ENCODE results near the gene SLC29A3. TPM values are rescaled to one million over a fixed set of nuclear protein-coding genes. Genes with fewer than 3 reads are reported as not detected.

Gene SLC29A3
- total RNA-seq, 2 experiments from 2014 or later = 3.4 to 5.1 TPM

DNA sequence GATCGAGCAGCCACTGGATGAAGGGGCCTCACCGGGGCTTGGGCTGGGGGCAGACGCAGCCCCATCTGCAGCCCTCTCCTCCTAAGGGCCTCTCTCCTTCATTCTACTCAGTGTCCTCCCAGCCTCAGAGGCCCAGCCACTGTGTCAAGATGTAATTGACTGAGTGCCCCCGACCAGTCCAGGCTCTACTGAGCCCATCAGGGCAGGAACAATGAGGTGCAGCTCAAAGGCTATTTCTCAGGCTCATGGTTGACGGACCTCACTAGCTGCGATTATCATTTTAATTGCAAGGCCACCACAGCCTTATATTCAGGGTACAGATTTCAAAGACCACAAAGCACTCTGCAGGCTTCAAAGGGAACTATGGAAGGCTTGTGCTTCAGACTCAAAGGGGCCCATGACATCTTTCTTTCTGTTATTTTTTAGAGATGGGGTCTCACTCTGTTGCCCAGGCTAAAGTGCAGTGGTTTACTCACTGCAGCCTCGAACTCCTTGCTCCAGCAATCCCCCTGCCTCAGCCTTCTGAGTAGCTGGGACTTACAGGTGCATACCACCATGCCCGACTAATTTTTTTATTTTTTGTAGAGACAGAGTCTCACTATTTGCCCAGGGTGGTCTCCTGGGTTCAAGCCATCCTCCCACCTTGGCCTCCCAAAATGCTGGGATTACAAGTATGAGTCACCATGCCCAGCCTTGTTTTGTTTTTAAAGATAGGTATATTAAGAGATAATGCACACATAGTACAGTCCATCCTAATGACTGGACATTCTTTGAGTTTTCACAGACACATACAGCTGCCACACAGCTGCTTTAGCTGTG, 23.7 kb downstream of the SLC29A3 start:
- Mint-ChIP-seq H3K9me3 (ENCODE audit: low read depth) (no peaks in the 10 kb centered on the region), H3K27ac (no peak overlapping the region), H3K27me3 (no peaks in the 10 kb centered on the region), H3K36me3 (no peaks in the 10 kb centered on the region), H3K4me3 (no peak overlapping the region), H3K4me1 (no peaks in the 10 kb centered on the region)
- ATAC-seq = no peak
- no peak for DNase-seq
- CTCF ChIA-PET = no interaction called here

DNA sequence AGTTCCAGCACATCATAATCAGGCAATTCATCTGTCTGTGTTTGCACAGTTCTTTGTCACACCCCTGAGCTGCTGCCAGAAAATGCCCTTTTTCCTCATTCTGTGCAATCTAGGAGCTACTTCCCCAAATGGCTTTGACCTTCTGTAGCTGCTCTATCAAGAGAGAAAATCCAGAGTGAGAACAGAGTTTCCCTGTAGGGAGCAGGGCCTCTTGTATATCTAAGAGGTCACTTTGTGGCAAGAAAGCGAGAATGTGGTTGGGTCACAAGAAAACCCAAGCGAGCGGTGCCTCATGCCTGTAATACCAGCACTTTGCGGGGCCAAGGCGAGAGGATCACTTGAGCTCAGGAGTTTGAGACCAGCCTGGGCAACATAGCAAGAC, 24.3 kb downstream of the SLC29A3 start:
- CTCF ChIA-PET = no interaction called here
- Mint-ChIP-seq H3K27me3 (no peaks in the 10 kb centered on the region), H3K4me1 (no peaks in the 10 kb centered on the region), H3K4me3 (no peak overlapping the region), H3K9me3 (ENCODE audit: low read depth) (no peaks in the 10 kb centered on the region), H3K27ac (no peak overlapping the region), H3K36me3 (no peaks in the 10 kb centered on the region)
- DNase-seq (no peak), ATAC-seq (no peak)

GRCh38 chr10:71344154-71344925, 25.3 kb downstream of the SLC29A3 start:
- no peaks in the 10 kb centered on the region for H3K4me1 Mint-ChIP-seq
- ATAC-seq (no peak), DNase-seq (no peak)
- H3K4me3 Mint-ChIP-seq = no peak overlapping the region
- no peak overlapping the region for H3K27ac Mint-ChIP-seq
- no peaks in the 10 kb centered on the region for H3K9me3 Mint-ChIP-seq (ENCODE audit: low read depth)
- H3K36me3 Mint-ChIP-seq = no peaks in the 10 kb centered on the region
- no peaks in the 10 kb centered on the region for H3K27me3 Mint-ChIP-seq
- CTCF ChIA-PET = interaction anchor here (0.9 to 1.3 kb wide), 2 partner anchors 28 to 40 kb away, joined by 3 to 4 read pairs; no protein-coding TSS in a partner anchor

- DNase-seq (no peak), ATAC-seq (no peak)
- Mint-ChIP-seq H3K36me3 (no peaks in the 10 kb centered on the region), H3K27me3 (no peaks in the 10 kb centered on the region), H3K27ac (no peak overlapping the region), H3K4me1 (no peaks in the 10 kb centered on the region), H3K4me3 (no peak overlapping the region), H3K9me3 (ENCODE audit: low read depth) (no peaks in the 10 kb centered on the region)
- CTCF ChIA-PET = interaction anchor here (0.9 to 1.3 kb wide), 2 partner anchors 29 to 39 kb away, joined by 3 to 4 read pairs; no protein-coding TSS in a partner anchor
These were observed 26.0 kb downstream of the SLC29A3 start for GRCh38 chr10:71344993-71345480.

GRCh38 chr10:71345694-71346093, 26.6 kb downstream of the SLC29A3 start:
- ATAC-seq (no peak), DNase-seq (no peak)
- Mint-ChIP-seq H3K9me3 (ENCODE audit: low read depth) (no peaks in the 10 kb centered on the region), H3K4me3 (no peak overlapping the region), H3K36me3 (no peaks in the 10 kb centered on the region), H3K27me3 (no peaks in the 10 kb centered on the region), H3K4me1 (no peaks in the 10 kb centered on the region), H3K27ac (no peak overlapping the region)
- CTCF ChIA-PET = no interaction called here

- no peaks in the 10 kb centered on the region for H3K36me3 Mint-ChIP-seq
- no peak for ATAC-seq
- CTCF ChIA-PET = no interaction called here
- no peak overlapping the region for H3K4me3 Mint-ChIP-seq
- no peaks in the 10 kb centered on the region for H3K9me3 Mint-ChIP-seq (ENCODE audit: low read depth)
- H3K4me1 Mint-ChIP-seq = no peaks in the 10 kb centered on the region
- H3K27me3 Mint-ChIP-seq = no peaks in the 10 kb centered on the region
- H3K27ac Mint-ChIP-seq = no peak overlapping the region
- DNase-seq = no peak
These were observed 27.7 kb downstream of the SLC29A3 start for GRCh38 chr10:71346731-71347130.

GRCh38 chr10:71347587-71348395, 28.7 kb downstream of the SLC29A3 start:
- Mint-ChIP-seq H3K36me3 (no peaks in the 10 kb centered on the region), H3K4me3 (no peak overlapping the region), H3K27me3 (no peaks in the 10 kb centered on the region), H3K27ac (no peak overlapping the region), H3K4me1 (no peaks in the 10 kb centered on the region), H3K9me3 (ENCODE audit: low read depth) (no peaks in the 10 kb centered on the region)
- DNase-seq = no peak
- no peak for ATAC-seq
- CTCF ChIA-PET = no interaction called here

DNA sequence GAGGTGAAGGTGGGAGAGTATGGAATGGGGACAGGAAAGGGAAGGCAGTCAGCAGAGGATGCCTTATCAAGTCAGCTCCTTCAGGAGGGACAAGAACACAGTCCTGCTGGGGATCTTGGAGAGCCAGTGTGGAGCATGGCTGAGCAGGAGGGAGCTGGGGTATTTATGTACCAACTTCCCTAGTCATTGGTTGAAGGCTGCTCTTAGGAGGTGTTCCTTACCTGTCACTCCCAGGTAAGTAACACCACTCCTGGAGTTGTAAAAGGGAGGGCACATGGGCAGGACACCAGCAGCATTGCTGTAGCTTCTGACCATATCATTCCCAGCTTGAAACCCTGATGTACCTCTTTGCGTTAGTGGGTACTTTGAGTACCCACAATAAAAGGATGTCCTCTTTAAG, 29.8 kb downstream of the SLC29A3 start:
- Mint-ChIP-seq H3K4me1 (no peaks in the 10 kb centered on the region), H3K9me3 (ENCODE audit: low read depth) (no peaks in the 10 kb centered on the region), H3K27ac (no peak overlapping the region), H3K27me3 (no peaks in the 10 kb centered on the region), H3K4me3 (no peak overlapping the region), H3K36me3 (no peaks in the 10 kb centered on the region)
- CTCF ChIA-PET = no interaction called here
- no peak for ATAC-seq
- DNase-seq = no peak

DNA sequence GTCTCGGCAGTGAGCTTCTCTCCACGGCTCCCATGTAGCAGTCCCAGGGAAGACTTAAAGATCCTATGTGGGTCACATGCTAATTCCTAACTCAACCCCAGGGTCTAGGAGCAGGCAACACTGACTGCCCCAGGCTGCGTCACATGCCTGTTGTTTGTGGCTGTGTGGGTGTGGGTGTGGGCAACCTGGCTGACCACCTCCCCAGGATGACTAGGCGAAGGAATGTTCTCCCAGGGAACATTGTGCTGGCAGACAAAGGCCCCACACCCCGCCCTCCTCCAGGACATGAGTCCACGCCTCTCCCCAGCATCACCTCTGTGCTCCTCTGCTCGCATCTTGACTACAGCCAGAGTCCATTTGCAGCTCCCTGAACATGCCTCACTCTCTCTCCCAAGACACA, 30.3 kb downstream of the SLC29A3 start:
- H3K9me3 Mint-ChIP-seq (ENCODE audit: low read depth) = no peaks in the 10 kb centered on the region
- ATAC-seq (no peak), DNase-seq (no peak)
- no peaks in the 10 kb centered on the region for H3K27me3 Mint-ChIP-seq
- H3K27ac Mint-ChIP-seq = no peak overlapping the region
- H3K36me3 Mint-ChIP-seq = no peaks in the 10 kb centered on the region
- H3K4me3 Mint-ChIP-seq = no peak overlapping the region
- CTCF ChIA-PET = interaction anchor here (0.7 kb wide), 1 partner anchor 72 kb away, joined by 3 read pairs; no protein-coding TSS in a partner anchor
- H3K4me1 Mint-ChIP-seq = no peaks in the 10 kb centered on the region

GRCh38 chr10:71351087-71351486, 32.0 kb downstream of the SLC29A3 start:
- Mint-ChIP-seq H3K27ac (no peak overlapping the region), H3K4me3 (no peak overlapping the region), H3K9me3 (ENCODE audit: low read depth) (no peaks in the 10 kb centered on the region), H3K27me3 (no peaks in the 10 kb centered on the region), H3K4me1 (no peaks in the 10 kb centered on the region), H3K36me3 (no peaks in the 10 kb centered on the region)
- DNase-seq (no peak), ATAC-seq (no peak)
- CTCF ChIA-PET = interaction anchor here (1.1 kb wide), 1 partner anchor 33 kb away, joined by 5 read pairs; no protein-coding TSS in a partner anchor

GRCh38 chr10:71351628-71352319, 32.7 kb downstream of the SLC29A3 start:
- Mint-ChIP-seq H3K9me3 (ENCODE audit: low read depth) (no peaks in the 10 kb centered on the region), H3K4me3 (no peak overlapping the region), H3K36me3 (no peaks in the 10 kb centered on the region), H3K27me3 (no peaks in the 10 kb centered on the region), H3K4me1 (no peaks in the 10 kb centered on the region), H3K27ac (no peak overlapping the region)
- no peak for ATAC-seq
- CTCF ChIA-PET = interaction anchor here (1.1 kb wide), 1 partner anchor 32 kb away, joined by 5 read pairs; no protein-coding TSS in a partner anchor
- no peak for DNase-seq

- CTCF ChIA-PET = interaction anchor here (0.9 kb wide), 1 partner anchor 18 kb away, joined by 3 read pairs; no protein-coding TSS in a partner anchor
These were observed 34.6 kb downstream of the SLC29A3 start for GRCh38 chr10:71353639-71354038.

More at GRCh38 chr10:71353639-71354038, 34.6 kb downstream of the SLC29A3 start:
- Mint-ChIP-seq H3K4me3 (no peak overlapping the region), H3K36me3 (no peaks in the 10 kb centered on the region), H3K27me3 (no peaks in the 10 kb centered on the region), H3K27ac (no peak overlapping the region), H3K9me3 (ENCODE audit: low read depth) (no peaks in the 10 kb centered on the region), H3K4me1 (no peaks in the 10 kb centered on the region)
- ATAC-seq (no peak), DNase-seq (no peak)

Measured in activated CD8-positive, alpha-beta memory T cell treated with anti-CD3 and anti-CD28 coated beads, Interleukin-2, amount 10 ng/mL, durations not matched to agents 7 days and 5 days (primary cell).